BE2C (cell line): ENCODE data around the gene RIMS4.

ENCODE experiments used
- DNase-seq: peaks from one replicate; pipeline ENCODE4 v3.0.0-alpha.2; 2020
- H3K27me3 ChIP-seq: fragments of 250-450 bp; sonication (Bioruptor Pico); 2 replicates; pipeline ENCODE4 v1.5.1; 2020; ENCODE audit warnings: mild to moderate bottlenecking
- H3K36me3 ChIP-seq: fragments of 250-450 bp; sonication (Bioruptor Pico); 2 replicates; pipeline ENCODE4 v1.5.1; 2020; ENCODE audit warnings: mild to moderate bottlenecking
- H3K4me1 ChIP-seq: fragments of 250-450 bp; sonication (Bioruptor Pico); 2 replicates; pipeline ENCODE4 v1.5.1; 2020
- H3K4me3 ChIP-seq: 2 replicates; pipeline ENCODE4 v1.5.1; 2011; ENCODE audit warnings: low read depth, low read length
- H3K9me3 ChIP-seq: fragments of 250-450 bp; sonication (Bioruptor Pico); 2 replicates; pipeline ENCODE4 v1.5.1; 2020
- CTCF ChIP-seq: IDR thresholded peaks from 2 replicates; pipeline ENCODE4 v1.5.1; 2012; ENCODE audit warnings: mild to moderate bottlenecking, low read depth, low read length

RIMS4 gene

GRCh38 chr20:44762466-44763140, 47.7 kb downstream of the RIMS4 start:
- no peaks in the 10 kb centered on the region for H3K9me3 ChIP-seq
- H3K27me3 ChIP-seq, result no peaks in the 10 kb centered on the region
- peak; percentile 8; the same call in 1 of the 2 replicates for TF ChIP-seq CTCF
- DNase-seq, result peak; percentile 75
- H3K36me3 ChIP-seq, result no peaks in the 10 kb centered on the region
- peaks cover 36% of the 10 kb centered on the region for H3K4me1 ChIP-seq
- peak overlapping the region; percentile 36 for H3K4me3 ChIP-seq

GRCh38 chr20:44761423-44761822, 48.9 kb downstream of the RIMS4 start:
- Histone ChIP-seq H3K27me3 (no peaks in the 10 kb centered on the region), H3K9me3 (no peaks in the 10 kb centered on the region), H3K4me3 (no peak overlapping the region), H3K36me3 (no peaks in the 10 kb centered on the region), H3K4me1 (peaks cover 36% of the 10 kb centered on the region)
- no peak for TF ChIP-seq CTCF
- no peak for DNase-seq

- DNase-seq, result peak; percentile 38
- H3K9me3 ChIP-seq, result no peaks in the 10 kb centered on the region
- H3K4me3 ChIP-seq, result no peak overlapping the region
- no peaks in the 10 kb centered on the region for H3K27me3 ChIP-seq
- no peak for TF ChIP-seq CTCF
- no peaks in the 10 kb centered on the region for H3K36me3 ChIP-seq
- H3K4me1 ChIP-seq, result peaks cover 36% of the 10 kb centered on the region
Observed at GRCh38 chr20:44759595-44759994, 50.8 kb downstream of the RIMS4 start.

- Histone ChIP-seq H3K9me3 (no peaks in the 10 kb centered on the region), H3K27me3 (no peaks in the 10 kb centered on the region), H3K36me3 (no peaks in the 10 kb centered on the region), H3K4me1 (peaks cover 33% of the 10 kb centered on the region), H3K4me3 (no peak overlapping the region)
- no peak for DNase-seq
- no peak for TF ChIP-seq CTCF
Observed at GRCh38 chr20:44758247-44759101, 51.9 kb downstream of the RIMS4 start.

- no peaks in the 10 kb centered on the region for H3K9me3 ChIP-seq
- H3K27me3 ChIP-seq, result no peaks in the 10 kb centered on the region
- peaks cover 22% of the 10 kb centered on the region for H3K4me1 ChIP-seq
- DNase-seq, result no peak
- H3K36me3 ChIP-seq, result no peaks in the 10 kb centered on the region
- no peak for TF ChIP-seq CTCF
- H3K4me3 ChIP-seq, result no peak overlapping the region
Observed at GRCh38 chr20:44756956-44757355, 53.4 kb downstream of the RIMS4 start.

GRCh38 chr20:44756011-44756688, 54.2 kb downstream of the RIMS4 start:
- H3K36me3 ChIP-seq, result no peaks in the 10 kb centered on the region

More at GRCh38 chr20:44756011-44756688, 54.2 kb downstream of the RIMS4 start:
- H3K4me3 ChIP-seq, result no peak overlapping the region
- H3K4me1 ChIP-seq, result peaks cover 14% of the 10 kb centered on the region
- DNase-seq, result no peak
- H3K27me3 ChIP-seq, result no peaks in the 10 kb centered on the region
- TF ChIP-seq CTCF, result no peak
- H3K9me3 ChIP-seq, result no peaks in the 10 kb centered on the region
